GM21529 (cell line): ENCODE data around the gene GCC1.

Source experiments
- ATAC-seq: cut with Tn5 transposase; IDR thresholded peaks from one replicate; pipeline ENCODE4 v1.9.1; 2021; ENCODE audit not compliant: unreplicated experiment

The GCC1 gene

GRCh38 chr7:127585044-127585953 is at the start of gene GCC1:
Gene GCC1 (minus strand): TSS chr7:127585596. CDS start chr7:127585182, 414 bp downstream.
- ATAC-seq: peak; percentile 78

- no peak for ATAC-seq
Observed at GRCh38 chr7:127632276-127632910, 47.0 kb upstream of the GCC1 start.

- peak; percentile 88 for ATAC-seq
Observed at GRCh38 chr7:127629268-127629854, 44.0 kb upstream of the GCC1 start.

- no peak for ATAC-seq
Observed at GRCh38 chr7:127628445-127628844, 43.0 kb upstream of the GCC1 start.

GRCh38 chr7:127625331-127625730 is 39.9 kb upstream of the GCC1 start:
- no peak for ATAC-seq

- ATAC-seq: no peak
Observed at GRCh38 chr7:127620406-127621233, 35.2 kb upstream of the GCC1 start.

- ATAC-seq: no peak
Observed at GRCh38 chr7:127619681-127620405, 34.4 kb upstream of the GCC1 start.

GRCh38 chr7:127618775-127619174 is 33.4 kb upstream of the GCC1 start:
- no peak for ATAC-seq

GRCh38 chr7:127618042-127618441 is 32.6 kb upstream of the GCC1 start, which contains the start of gene PAX4:
Gene PAX4 (minus strand): TSS chr7:127618142. CDS start chr7:127615928, 2,214 bp downstream.
- no peak for ATAC-seq

GRCh38 chr7:127616724-127617123 is 31.3 kb upstream of the GCC1 start:
- no peak for ATAC-seq

GRCh38 chr7:127612263-127612662 is 26.9 kb upstream of the GCC1 start:
- ATAC-seq: no peak

GRCh38 chr7:127609297-127609696 is 23.9 kb upstream of the GCC1 start:
- no peak for ATAC-seq

- ATAC-seq: no peak
Observed at GRCh38 chr7:127608446-127608845, 23.1 kb upstream of the GCC1 start.

GRCh38 chr7:127600885-127601284 is 15.5 kb upstream of the GCC1 start:
- ATAC-seq: no peak

- ATAC-seq: no peak
Observed at GRCh38 chr7:127598318-127598717, 12.9 kb upstream of the GCC1 start.

GRCh38 chr7:127595737-127596136 is 10.3 kb upstream of the GCC1 start:
- no peak for ATAC-seq

GRCh38 chr7:127594490-127594889 is 9.1 kb upstream of the GCC1 start:
- ATAC-seq: no peak

GRCh38 chr7:127592550-127592949 is 7.2 kb upstream of the GCC1 start:
- ATAC-seq: no peak

- ATAC-seq: no peak
Observed at GRCh38 chr7:127591591-127591990, 6.2 kb upstream of the GCC1 start.

- no peak for ATAC-seq
Observed at GRCh38 chr7:127591189-127591588, 5.8 kb upstream of the GCC1 start.
